Testis (tissue), 2 donors: ENCODE measurements around the gene TNFRSF13B.

Experiments used
- CTCF ChIP-seq, 3 experiments: fragments of 450-650 bp in 2 of 3; fragments of 200-600 bp in 1 of 3; sonication (generic) in 1 of 3; IDR thresholded peaks; one replicate each; pipeline ENCODE4 v1.5.1; 2016 to 2019; ENCODE audit warnings: antibody characterized with exemption in 3 of 3, mild to moderate bottlenecking in 2 of 3, moderate library complexity in 1 of 3
- POLR2A ChIP-seq: fragments of 450-650 bp; IDR thresholded peaks from one replicate; pipeline ENCODE4 v1.6.1; 2017; ENCODE audit warnings: antibody characterized with exemption, mild to moderate bottlenecking, moderate library complexity

GRCh38 chr17:16926571-16927451, 45.1 kb downstream of the TNFRSF13B start:
- no peak for TF ChIP-seq CTCF (IDR thresholded peaks at IDR 0.05)
- no peak for TF ChIP-seq POLR2A
